HG03066 (cell line): ENCODE results near the gene NIPBL.
"Not testable (repeated sequence)": the region's sequence is repeated elsewhere in the genome, so short reads cannot be mapped to it uniquely, and the experiment has no call there.

Experiments
- ATAC-seq: cut with Tn5 transposase; IDR thresholded peaks from one replicate; pipeline ENCODE4 v1.9.1; 2021; ENCODE audit warnings: low read depth; ENCODE audit not compliant: unreplicated experiment

Gene NIPBL

GRCh38 chr5:36899860-36900259 lies 23.3 kb downstream of the NIPBL start:
- ATAC-seq: no peak

- ATAC-seq: no peak
Measured at GRCh38 chr5:36900283-36900682, 23.7 kb downstream of the NIPBL start.

- not testable (repeated sequence) for ATAC-seq
Measured at GRCh38 chr5:36901077-36901476, 24.5 kb downstream of the NIPBL start.

DNA sequence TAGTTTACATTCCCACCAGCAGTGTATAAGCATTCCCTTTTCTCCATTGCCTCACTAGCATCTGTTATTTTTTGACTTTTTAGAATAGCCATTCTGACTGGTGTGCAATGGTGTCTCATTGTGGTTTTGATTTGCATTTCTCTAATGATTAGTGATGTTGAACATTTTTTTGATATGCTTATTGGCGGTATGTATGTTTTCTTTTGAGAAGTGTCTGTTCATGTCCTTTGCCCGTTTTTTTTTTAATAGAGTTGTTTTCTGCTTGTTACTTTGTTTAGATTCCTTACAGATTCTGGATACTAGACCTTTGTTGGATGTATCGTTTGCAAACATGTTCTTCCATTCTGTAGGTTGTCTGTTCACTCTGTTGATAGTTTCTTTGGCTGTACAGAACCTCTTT lies 25.3 kb downstream of the NIPBL start:
- ATAC-seq: no peak

- no peak for ATAC-seq
Measured at GRCh38 chr5:36902353-36902752, 25.8 kb downstream of the NIPBL start.

DNA sequence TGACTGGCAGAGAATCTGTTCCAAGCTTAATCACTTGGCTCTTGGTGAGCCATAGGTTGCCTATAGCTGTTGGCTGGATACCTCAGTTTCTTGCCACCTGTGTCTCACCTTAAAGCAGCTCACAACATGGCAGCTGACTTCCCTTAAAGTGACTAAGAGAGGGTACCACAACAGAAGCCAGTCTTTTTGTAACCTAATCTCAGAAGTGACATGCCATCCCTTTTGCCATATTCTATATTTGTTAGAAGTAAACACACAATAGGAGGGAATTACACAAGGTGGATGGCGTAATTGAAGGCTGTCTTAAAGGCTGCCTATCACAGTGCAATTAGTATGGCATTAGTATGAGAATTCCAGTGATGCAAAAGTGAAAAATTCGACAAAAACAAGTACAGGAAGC lies 28.1 kb downstream of the NIPBL start:
- no peak for ATAC-seq

- no peak for ATAC-seq
Measured at GRCh38 chr5:36908544-36909260, 32.1 kb downstream of the NIPBL start.

DNA sequence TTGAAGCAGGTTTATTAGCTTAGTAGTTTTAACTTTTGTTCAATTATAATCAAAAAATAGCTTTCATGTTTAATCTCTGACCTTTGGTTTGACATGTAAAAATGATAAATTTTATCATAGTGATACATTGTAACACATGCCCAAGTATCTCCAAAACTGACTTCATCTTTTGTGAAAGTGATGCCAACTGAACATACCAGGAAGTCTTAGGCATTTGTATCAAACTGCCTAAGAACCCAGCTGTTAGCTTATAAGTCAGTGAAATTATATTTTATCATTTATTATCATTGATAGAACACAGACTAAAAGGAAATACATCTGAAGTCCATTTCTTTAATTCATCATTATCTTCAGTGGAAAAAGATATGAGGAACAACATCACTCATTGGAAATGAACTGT lies 39.1 kb downstream of the NIPBL start:
- ATAC-seq: no peak

DNA sequence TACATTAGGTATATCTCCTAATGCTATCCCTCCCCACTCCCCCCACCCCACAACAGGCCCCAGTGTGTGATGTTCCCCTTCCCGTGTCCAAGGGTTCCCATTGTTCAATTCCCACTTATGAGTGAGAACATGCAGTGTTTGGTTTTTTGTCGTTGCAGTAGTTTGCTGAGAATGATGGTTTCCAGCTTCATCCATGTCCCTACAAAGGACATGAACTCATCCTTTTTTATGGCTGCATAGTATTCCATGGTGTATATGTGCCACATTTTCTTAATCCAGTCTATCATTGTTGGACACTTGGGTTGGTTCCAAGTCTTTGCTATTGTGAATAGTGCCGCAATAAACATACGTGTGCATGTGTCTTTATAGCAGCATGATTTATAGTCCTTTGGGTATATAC lies 40.0 kb downstream of the NIPBL start:
- not testable (repeated sequence) for ATAC-seq

DNA sequence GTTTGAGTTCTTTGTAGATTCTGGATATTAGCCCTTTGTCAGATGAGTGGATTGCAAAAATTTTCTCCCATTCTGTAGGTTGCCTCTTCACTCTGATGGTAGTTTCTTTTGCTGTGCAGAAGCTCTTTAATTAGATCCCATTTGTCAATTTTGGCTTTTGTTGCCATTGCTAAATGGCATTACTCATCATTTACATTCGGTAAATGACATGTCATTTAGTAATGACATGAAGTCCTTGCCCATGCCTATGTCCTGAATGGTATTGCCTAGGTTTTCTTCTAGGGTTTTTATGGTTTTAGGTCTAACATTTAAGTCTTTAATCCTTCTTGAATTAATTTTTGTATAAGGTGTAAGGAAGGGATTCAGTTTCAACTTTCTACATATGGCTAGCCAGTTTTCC lies 40.8 kb downstream of the NIPBL start:
- ATAC-seq: not testable (repeated sequence)

- ATAC-seq: no peak
Measured at GRCh38 chr5:36919238-36919637, 42.7 kb downstream of the NIPBL start.

DNA sequence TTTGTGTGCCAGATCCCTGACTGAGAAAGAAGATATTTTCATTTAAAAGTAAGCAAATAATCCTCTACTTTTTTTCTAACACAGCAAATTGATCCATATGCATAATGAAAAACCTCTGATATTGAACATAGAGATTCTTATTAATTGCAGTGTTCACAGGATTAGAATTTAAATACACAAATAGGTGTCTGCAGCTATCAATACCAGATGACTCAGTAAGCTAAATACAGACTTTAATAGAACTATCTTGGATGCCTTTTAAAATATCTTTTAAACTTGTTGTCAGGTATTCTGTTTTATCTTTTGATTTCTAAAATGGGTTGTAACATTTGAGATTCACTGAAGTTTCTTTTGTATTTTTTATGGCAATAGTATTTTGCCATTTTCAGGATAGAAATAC lies 43.1 kb downstream of the NIPBL start:
- no peak for ATAC-seq

DNA sequence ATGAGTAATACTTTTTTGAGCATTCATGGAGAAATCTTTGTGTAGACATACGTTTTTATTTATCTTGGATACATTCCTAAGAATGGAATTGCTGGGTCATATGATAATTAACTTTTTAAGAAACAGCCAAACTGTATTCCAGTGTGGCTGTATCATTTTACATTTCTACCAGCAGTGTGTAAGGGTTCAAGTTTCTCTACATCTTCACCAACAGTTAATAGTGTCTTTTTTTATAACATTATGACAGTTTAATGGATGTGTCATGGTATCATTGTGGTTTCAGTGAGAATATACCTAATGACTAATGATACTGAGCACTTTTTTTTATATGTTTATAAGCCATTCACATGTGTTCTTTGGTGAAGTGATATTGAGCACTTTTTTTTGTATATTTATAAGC lies 52.4 kb downstream of the NIPBL start:
- no peak for ATAC-seq

- no peak for ATAC-seq
Measured at GRCh38 chr5:36929438-36929837, 52.9 kb downstream of the NIPBL start.

- no peak for ATAC-seq
Measured at GRCh38 chr5:36932056-36932455, 55.5 kb downstream of the NIPBL start.

DNA sequence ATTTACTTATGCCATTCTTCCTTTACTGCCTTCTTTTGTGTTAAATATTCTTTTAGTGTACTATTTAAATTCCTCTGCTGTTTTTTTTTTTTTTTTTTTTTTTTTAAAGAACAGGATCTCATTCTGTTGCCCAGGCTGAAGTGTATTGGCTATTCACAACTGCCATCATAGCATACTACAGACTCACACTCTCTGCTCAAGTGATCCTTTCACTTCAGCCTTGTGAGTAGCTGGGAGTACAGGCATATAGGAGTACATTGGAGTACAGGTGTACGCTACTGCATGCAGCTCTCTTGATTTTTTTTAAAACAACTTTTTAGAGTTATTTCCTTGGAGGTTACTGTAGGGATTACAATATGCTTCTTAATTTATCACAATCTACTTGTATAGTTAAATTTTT lies 56.1 kb downstream of the NIPBL start:
- ATAC-seq: no peak

GRCh38 chr5:36934740-36935356 lies 58.3 kb downstream of the NIPBL start:
- no peak for ATAC-seq

GRCh38 chr5:36935805-36936204 lies 59.2 kb downstream of the NIPBL start:
- ATAC-seq: no peak

DNA sequence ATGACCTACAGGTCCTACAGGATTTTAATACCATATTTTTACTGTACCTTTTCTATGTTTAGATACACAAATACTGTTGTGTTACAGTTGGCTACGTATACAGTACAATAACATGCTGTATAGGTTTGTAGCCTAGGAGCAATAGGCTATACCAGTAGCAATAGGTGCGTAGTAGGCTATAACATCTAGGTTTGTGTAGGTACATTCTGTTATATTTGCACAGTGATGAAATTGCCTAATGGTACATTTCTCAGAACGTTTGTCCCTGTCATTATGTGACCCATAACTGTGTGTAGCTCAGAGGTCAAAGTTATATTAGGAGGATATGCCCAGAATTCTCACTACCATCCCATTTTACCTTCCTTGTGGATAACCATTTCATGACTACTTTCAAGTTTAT lies 59.7 kb downstream of the NIPBL start:
- ATAC-seq: no peak

DNA sequence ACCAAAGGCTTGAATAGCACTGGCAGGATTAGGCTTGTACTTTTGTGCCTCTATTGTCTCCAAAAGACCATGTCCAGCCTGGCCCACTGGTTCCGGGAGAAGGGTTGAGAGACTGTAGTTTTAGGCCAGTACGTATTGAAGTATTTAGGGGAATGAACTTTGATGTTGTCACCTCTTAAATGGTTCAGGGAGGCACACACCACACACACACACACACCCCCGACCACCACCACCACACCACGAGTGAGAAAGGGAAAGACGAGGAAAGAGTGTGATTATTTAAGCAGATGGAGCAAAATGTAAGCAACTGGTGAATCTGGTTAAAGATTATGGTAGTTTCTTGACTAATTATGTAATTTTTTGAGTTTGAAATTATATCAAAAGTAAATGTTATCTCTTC lies 61.6 kb downstream of the NIPBL start:
- no peak for ATAC-seq

GRCh38 chr5:36939969-36940858 lies 63.6 kb downstream of the NIPBL start:
- ATAC-seq: no peak
